Activated CD4-positive, alpha-beta T cell treated with anti-CD3 and anti-CD28 coated beads for 36 hours (primary cell): ENCODE data around the gene TMCC2. TPM values are rescaled to one million over a fixed set of nuclear protein-coding genes. Genes with fewer than 3 reads are reported as not detected.

Experiments
- ATAC-seq: fragments of 200-7000 bp; cut with Tn5 transposase; one replicate; pipeline ENCODE4 v1.10.0; 2021; ENCODE audit warnings: mild to moderate bottlenecking, moderate library complexity
- CTCF ChIA-PET: fragments of 350-600 bp; sonication (Branson Sonifier 250); formaldehyde crosslinking; loops from one replicate; lab custom pipeline; 2021; ENCODE audit warnings: antibody characterized with exemption; lab: Charles Lee
- POLR2A ChIA-PET: fragments of 350-600 bp; sonication (Branson Sonifier 250); formaldehyde crosslinking; loops from one replicate; lab custom pipeline; 2021; ENCODE audit warnings: antibody characterized with exemption, inconsistent platforms; lab: Charles Lee
- DNase-seq: peaks from one replicate; pipeline ENCODE4 v3.0.0-alpha.2; 2020
- H3K27ac Mint-ChIP-seq: one replicate; pipeline ENCODE4 v1.8.0; 2021; ENCODE audit warnings: mixed read lengths
- H3K27me3 Mint-ChIP-seq: one replicate; pipeline ENCODE4 v1.8.0; 2021; ENCODE audit warnings: mixed read lengths
- H3K36me3 Mint-ChIP-seq: one replicate; pipeline ENCODE4 v1.8.0; 2021; ENCODE audit warnings: low read depth, mixed read lengths
- H3K4me1 Mint-ChIP-seq: one replicate; pipeline ENCODE4 v1.8.0; 2021; ENCODE audit warnings: mixed read lengths
- H3K4me3 Mint-ChIP-seq: one replicate; pipeline ENCODE4 v1.8.0; 2021; ENCODE audit warnings: mild to moderate bottlenecking, moderate library complexity, mixed read lengths
- H3K9me3 Mint-ChIP-seq: one replicate; pipeline ENCODE4 v1.8.0; 2021; ENCODE audit warnings: low read depth, mixed read lengths
- intact Hi-C, 2 experiments: fragments of 100-400 bp; cut with DNase I in 1 of 2; cut with micrococcal nuclease in 1 of 2; formaldehyde crosslinking; loops; one replicate each; pipeline versions ENCODE4 v1.14.2 to v1.15.1; 2022 to 2024; cut with DNase I, micrococcal nuclease
- total RNA-seq, 2 experiments: library from RNA; stranded (reverse); gene quantifications; one replicate each; pipeline ENCODE4 v1.2.3, GENCODE V29; 2021

The TMCC2 gene
- total RNA-seq, 2 experiments from 2014 or later: 10.5 to 11.0 TPM

- H3K36me3 Mint-ChIP-seq: no peaks in the 10 kb centered on the region
- H3K27ac Mint-ChIP-seq: no peak overlapping the region
- H3K9me3 Mint-ChIP-seq: no peaks in the 10 kb centered on the region
- ATAC-seq (no peak), DNase-seq (no peak)
- ChIA-PET POLR2A (interaction anchor here (1.2 kb wide), 2 partner anchors 33 to 119 kb away, joined by 3 read pairs; no protein-coding TSS in a partner anchor), CTCF (interaction anchor here (0.6 to 17.6 kb wide), 8 partner anchors 10 to 203 kb away, joined by 3 to 760 read pairs (median 4); no protein-coding TSS in a partner anchor)
- peak overlapping the region; percentile 88 for H3K4me3 Mint-ChIP-seq
- H3K4me1 Mint-ChIP-seq: peaks cover 60% of the 10 kb centered on the region
- intact Hi-C loops: loop anchor here (1.0 to 5.0 kb wide), 5 partner anchors 34 to 199 kb away; partner anchors contain the start of gene DSTYK (in 1 of the 2)
- H3K27me3 Mint-ChIP-seq: no peaks in the 10 kb centered on the region
Observed at GRCh38 chr1:205321959-205322283, 94.2 kb downstream of the TMCC2 start.

Other genes starting within 250 kb of the TMCC2 start
- gene CNTN2, start 184.7 kb upstream of the TMCC2 start, total RNA-seq: not detected
- 1 to 10 TPM; 1.9 to 2.8 TPM for gene TMEM81, start 143.5 kb upstream of the TMCC2 start, total RNA-seq
- 10 to 100 TPM; 23.1 to 24.3 TPM for gene RBBP5, start 106.0 kb upstream of the TMCC2 start, total RNA-seq
- 10 to 100 TPM in 1 of 2 experiments, 1 to 10 TPM in 1; 9.4 to 12.3 TPM for gene DSTYK, start 16.2 kb upstream of the TMCC2 start, total RNA-seq
- gene NUAK2, start 93.8 kb downstream of the TMCC2 start, total RNA-seq: 1 to 10 TPM; 2.3 to 2.7 TPM
- gene KLHDC8A, start 129.0 kb downstream of the TMCC2 start, total RNA-seq: not detected
- gene LEMD1, start 194.1 kb downstream of the TMCC2 start, total RNA-seq: under 1 TPM; 0.66 to 0.79 TPM
- gene BLACAT1, start 228.1 kb downstream of the TMCC2 start, total RNA-seq: under 1 TPM; 0.25 to 0.32 TPM